Natural killer cell (primary cell): ENCODE results near the gene SPOP. TPM values are rescaled to one million over a fixed set of nuclear protein-coding genes. Genes with fewer than 3 reads are reported as not detected.

Experiments
- ATAC-seq, 3 donors: fragments of 150-1000 bp in 2 of 3; fragments of 200-7000 bp in 1 of 3; cut with Tn5 transposase; 1 replicate in 1 of 3; 2 replicates in 2 of 3; pipeline ENCODE4 v1.10.0; 2021; ENCODE audit warnings: mild to moderate bottlenecking in 2 of 3, moderate library complexity in 2 of 3
- DNase-seq, 2 donors: peaks; one replicate each; pipeline versions ENCODE4 v3.0.0 to v3.0.0-alpha.2; 2013 to 2021; ENCODE audit warnings: mixed read lengths in 1 of 2
- H3K27ac ChIP-seq: one replicate; pipeline ENCODE4 v1.5.1; 2013; ENCODE audit warnings: mild to moderate bottlenecking, low read length
- H3K27me3 ChIP-seq: one replicate; pipeline ENCODE4 v1.6.1; 2013; ENCODE audit warnings: low read length; ENCODE audit not compliant: control insufficient read depth, insufficient read depth
- H3K36me3 ChIP-seq: one replicate; pipeline ENCODE4 v1.6.1; 2013; ENCODE audit warnings: low read length; ENCODE audit not compliant: control insufficient read depth, insufficient read depth
- H3K4me1 ChIP-seq: one replicate; pipeline ENCODE4 v1.6.1; 2013; ENCODE audit warnings: low read length; ENCODE audit not compliant: control insufficient read depth, insufficient read depth
- H3K4me3 ChIP-seq: one replicate; pipeline ENCODE4 v1.5.1; 2013; ENCODE audit warnings: low read length
- H3K9me3 ChIP-seq: one replicate; pipeline ENCODE4 v1.6.1; 2013; ENCODE audit warnings: low read length; ENCODE audit not compliant: control insufficient read depth, insufficient read depth
- H3K27ac Mint-ChIP-seq, 2 donors: one replicate each; pipeline ENCODE4 v1.8.0; 2022; ENCODE audit warnings: mild to moderate bottlenecking in 2 of 2, mixed read lengths in 2 of 2, moderate library complexity in 1 of 2
- H3K27me3 Mint-ChIP-seq, 2 donors: one replicate each; pipeline ENCODE4 v1.8.0; 2022; ENCODE audit warnings: low read depth in 2 of 2, mixed read lengths in 2 of 2
- H3K36me3 Mint-ChIP-seq: one replicate; pipeline ENCODE4 v1.8.0; 2022; ENCODE audit warnings: mixed read lengths
- H3K4me1 Mint-ChIP-seq, 2 donors: one replicate each; pipeline ENCODE4 v1.8.0; 2022; ENCODE audit warnings: mixed read lengths in 2 of 2
- H3K4me3 Mint-ChIP-seq: one replicate; pipeline ENCODE4 v1.8.0; 2022; ENCODE audit warnings: mild to moderate bottlenecking, moderate library complexity, mixed read lengths
- H3K9me3 Mint-ChIP-seq, 2 donors: one replicate each; pipeline ENCODE4 v1.8.0; 2022; ENCODE audit warnings: mixed read lengths in 2 of 2
- CTCF ChIP-seq: fragments of 200-600 bp; IDR thresholded peaks from one replicate; pipeline ENCODE4 v1.8.0; 2022; ENCODE audit warnings: antibody characterized with exemption
- WGBS: methylation state at CpG from one replicate; pipeline ENCODE4 v1.1.7; 2013; ENCODE audit warnings: missing lambda C conversion rate; ENCODE audit not compliant: insufficient coverage; 5-methylcytosine and 5-hydroxymethylcytosine counted together
- intact Hi-C: fragments of 100-400 bp; cut with micrococcal nuclease; formaldehyde crosslinking; loops from one replicate; pipeline ENCODE4 v1.14.2; 2022
- total RNA-seq, 4 donors: library from RNA; stranded (reverse); fragments of 120-200 nt in 1 of 4; gene quantifications; one replicate each; pipeline versions ENCODE4 v1.2.3 to v1.2.4, GENCODE V29; 2013 to 2022

SPOP gene
- total RNA-seq, 3 donors from 2014 or later (not counting 1 experiment from before 2014, with no cell fraction given), result 45.4 to 56.5 (median 54.7) TPM

GRCh38 chr17:49597436-49597835 lies 80.5 kb downstream of the SPOP start:
- intact Hi-C loops, result no loop called here
- WGBS, result 96% methylated on average over 4 of the region's 4 CpGs
- Histone ChIP-seq H3K4me3 (no peak overlapping the region), H3K27me3 (no peaks in the 10 kb centered on the region), H3K9me3 (no peaks in the 10 kb centered on the region), H3K27ac (no peak overlapping the region), H3K4me1 (no peaks in the 10 kb centered on the region), H3K36me3 (peaks cover 64% of the 10 kb centered on the region)
- H3K27ac Mint-ChIP-seq, result no peak overlapping the region
- peaks cover 34% of the 10 kb centered on the region for H3K36me3 Mint-ChIP-seq
- DNase-seq, result no peak
- H3K4me3 Mint-ChIP-seq, result no peak overlapping the region
- H3K9me3 Mint-ChIP-seq, result no peaks in the 10 kb centered on the region
- H3K4me1 Mint-ChIP-seq, result no peaks in the 10 kb centered on the region
- H3K27me3 Mint-ChIP-seq, result no peaks in the 10 kb centered on the region
- no peak for ATAC-seq
- TF ChIP-seq CTCF, result no peak

DNA sequence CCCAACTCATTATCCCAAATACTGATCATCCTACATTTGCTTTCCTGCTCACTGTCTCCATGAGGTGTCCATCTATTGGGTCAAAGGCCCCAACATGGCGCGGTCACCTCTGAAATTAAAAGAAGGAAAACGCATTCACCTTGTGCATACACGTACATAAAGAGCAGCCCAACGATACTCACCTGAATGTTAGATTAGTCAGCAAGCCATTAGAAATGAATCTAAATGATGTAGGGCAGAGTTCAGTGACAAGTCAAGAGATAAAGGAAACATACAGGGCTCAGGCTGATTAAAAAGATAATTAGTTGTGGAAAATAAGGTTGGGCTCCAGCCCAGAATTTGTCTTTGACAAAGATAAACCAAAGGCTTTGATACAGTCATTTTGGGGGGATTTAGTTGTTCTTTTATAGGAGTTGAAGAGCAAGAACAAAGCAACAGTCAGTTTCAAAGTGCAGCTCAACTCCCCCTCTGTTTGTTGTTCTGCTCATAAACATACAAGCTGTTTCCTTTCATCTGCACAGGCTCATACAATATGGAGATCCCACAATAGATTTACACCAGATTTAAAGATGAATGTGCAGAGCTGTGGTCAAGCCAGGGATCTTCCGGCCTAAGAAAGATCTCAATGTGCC lies 81.2 kb downstream of the SPOP start:
- Histone ChIP-seq H3K27me3 (no peaks in the 10 kb centered on the region), H3K4me1 (no peaks in the 10 kb centered on the region), H3K9me3 (no peaks in the 10 kb centered on the region), H3K36me3 (peaks cover 63% of the 10 kb centered on the region), H3K27ac (no peak overlapping the region), H3K4me3 (no peak overlapping the region)
- Mint-ChIP-seq H3K27me3 (no peaks in the 10 kb centered on the region), H3K36me3 (peaks cover 31% of the 10 kb centered on the region), H3K4me1 (no peaks in the 10 kb centered on the region), H3K4me3 (no peak overlapping the region), H3K27ac (no peak overlapping the region), H3K9me3 (no peaks in the 10 kb centered on the region)
- no peak for ATAC-seq
- TF ChIP-seq CTCF, result no peak
- 91% methylated on average over 6 of the region's 6 CpGs for WGBS
- DNase-seq, result no peak
- intact Hi-C loops, result no loop called here

- Histone ChIP-seq H3K27me3 (no peaks in the 10 kb centered on the region), H3K4me1 (no peaks in the 10 kb centered on the region), H3K36me3 (peaks cover 56% of the 10 kb centered on the region), H3K4me3 (no peak overlapping the region), H3K9me3 (no peaks in the 10 kb centered on the region), H3K27ac (no peak overlapping the region)
- TF ChIP-seq CTCF, result no peak
- Mint-ChIP-seq H3K4me3 (no peak overlapping the region), H3K27ac (no peak overlapping the region), H3K9me3 (no peaks in the 10 kb centered on the region), H3K36me3 (peaks cover 23% of the 10 kb centered on the region), H3K4me1 (no peaks in the 10 kb centered on the region), H3K27me3 (no peaks in the 10 kb centered on the region)
- intact Hi-C loops, result no loop called here
- 98% methylated on average over 4 of the region's 4 CpGs for WGBS
- DNase-seq (no peak), ATAC-seq (no peak)
Measured at GRCh38 chr17:49595980-49596379, 81.9 kb downstream of the SPOP start.

- no peak overlapping the region for H3K27ac ChIP-seq
- H3K4me1 Mint-ChIP-seq, result no peaks in the 10 kb centered on the region
- WGBS, result 100% methylated on average over 4 of the region's 4 CpGs
- H3K4me3 ChIP-seq, result no peak overlapping the region
- no peaks in the 10 kb centered on the region for H3K4me1 ChIP-seq
- H3K36me3 Mint-ChIP-seq, result peaks cover 21% of the 10 kb centered on the region
- DNase-seq (no peak), ATAC-seq (no peak)
- H3K27me3 Mint-ChIP-seq, result no peaks in the 10 kb centered on the region
- H3K9me3 ChIP-seq, result no peaks in the 10 kb centered on the region
- intact Hi-C loops, result no loop called here
- no peak for TF ChIP-seq CTCF
- no peaks in the 10 kb centered on the region for H3K27me3 ChIP-seq
- no peaks in the 10 kb centered on the region for H3K9me3 Mint-ChIP-seq
- H3K36me3 ChIP-seq, result peaks cover 49% of the 10 kb centered on the region
- H3K27ac Mint-ChIP-seq, result no peak overlapping the region
- no peak overlapping the region for H3K4me3 Mint-ChIP-seq
Measured at GRCh38 chr17:49595328-49595727, 82.6 kb downstream of the SPOP start.
